Glutamatergic neuron (in vitro differentiated cells): ENCODE measurements around the gene BHLHE41. TPM values are rescaled to one million over a fixed set of nuclear protein-coding genes. Genes with fewer than 3 reads are reported as not detected.

ENCODE experiments used
- DNase-seq: peaks from one replicate; pipeline ENCODE4 v3.0.0; 2022
- H3K27ac Mint-ChIP-seq: one replicate; pipeline ENCODE4 v1.8.0; 2020; ENCODE audit warnings: mild to moderate bottlenecking, mixed read lengths, inconsistent platforms; ENCODE audit not compliant: unreplicated experiment
- H3K27me3 Mint-ChIP-seq: one replicate; pipeline ENCODE4 v1.8.0; 2020; ENCODE audit warnings: mild to moderate bottlenecking, moderate library complexity, mixed read lengths, inconsistent platforms; ENCODE audit not compliant: unreplicated experiment
- H3K36me3 Mint-ChIP-seq: one replicate; pipeline ENCODE4 v1.8.0; 2020; ENCODE audit warnings: mild to moderate bottlenecking, mixed read lengths, inconsistent platforms; ENCODE audit not compliant: unreplicated experiment
- H3K4me1 Mint-ChIP-seq: one replicate; pipeline ENCODE4 v1.8.0; 2020; ENCODE audit warnings: mild to moderate bottlenecking, low read depth, mixed read lengths, inconsistent platforms; ENCODE audit not compliant: unreplicated experiment
- H3K4me3 Mint-ChIP-seq: one replicate; pipeline ENCODE4 v1.8.0; 2020; ENCODE audit warnings: mild to moderate bottlenecking, mixed read lengths, inconsistent platforms; ENCODE audit not compliant: unreplicated experiment
- H3K9me3 Mint-ChIP-seq: one replicate; pipeline ENCODE4 v1.8.0; 2020; ENCODE audit warnings: mild to moderate bottlenecking, moderate library complexity, mixed read lengths, inconsistent platforms; ENCODE audit not compliant: unreplicated experiment
- CTCF ChIP-seq: fragments of 200-600 bp; sonication (generic); IDR thresholded peaks from one replicate; pipeline ENCODE4 v1.5.0; 2021; ENCODE audit not compliant: partially characterized antibody, unreplicated experiment
- total RNA-seq: library from RNA; stranded (reverse); fragmentation: NEBNext Ultra II Directional; extraction: Animal tissue kit (Norgen Biotek cat#: 25700); gene quantifications from one replicate; pipeline ENCODE4 v1.2.1, GENCODE V29; 2021; ENCODE audit not compliant: unreplicated experiment

BHLHE41 gene
- total RNA-seq, 1 donor from 2014 or later = 3.6 TPM

- no peak for TF ChIP-seq CTCF
- no peak for DNase-seq
- Mint-ChIP-seq H3K4me3 (no peak overlapping the region), H3K27ac (no peak overlapping the region), H3K27me3 (peaks cover 7% of the 10 kb centered on the region), H3K4me1 (no peaks in the 10 kb centered on the region), H3K36me3 (no peaks in the 10 kb centered on the region), H3K9me3 (no peaks in the 10 kb centered on the region)
Measured at GRCh38 chr12:26153421-26154154, 28.8 kb upstream of the BHLHE41 start.

- no peak overlapping the region for H3K27ac Mint-ChIP-seq
- no peak overlapping the region for H3K4me3 Mint-ChIP-seq
- no peak for TF ChIP-seq CTCF
- DNase-seq = no peak
- H3K36me3 Mint-ChIP-seq = no peaks in the 10 kb centered on the region
- no peaks in the 10 kb centered on the region for H3K9me3 Mint-ChIP-seq
- H3K27me3 Mint-ChIP-seq = peaks cover 5% of the 10 kb centered on the region
- H3K4me1 Mint-ChIP-seq = no peaks in the 10 kb centered on the region
Measured at GRCh38 chr12:26152507-26153102, 27.8 kb upstream of the BHLHE41 start.

GRCh38 chr12:26150736-26151450, 26.1 kb upstream of the BHLHE41 start:
- TF ChIP-seq CTCF = no peak
- no peak overlapping the region for H3K27ac Mint-ChIP-seq
- peaks cover 5% of the 10 kb centered on the region for H3K27me3 Mint-ChIP-seq
- no peak overlapping the region for H3K4me3 Mint-ChIP-seq
- no peaks in the 10 kb centered on the region for H3K36me3 Mint-ChIP-seq
- H3K9me3 Mint-ChIP-seq = no peaks in the 10 kb centered on the region
- no peak for DNase-seq
- no peaks in the 10 kb centered on the region for H3K4me1 Mint-ChIP-seq

- no peaks in the 10 kb centered on the region for H3K4me1 Mint-ChIP-seq
- H3K9me3 Mint-ChIP-seq = no peaks in the 10 kb centered on the region
- H3K27ac Mint-ChIP-seq = no peak overlapping the region
- no peaks in the 10 kb centered on the region for H3K36me3 Mint-ChIP-seq
- no peak for DNase-seq
- no peak for TF ChIP-seq CTCF
- H3K4me3 Mint-ChIP-seq = no peak overlapping the region
- peaks cover 5% of the 10 kb centered on the region for H3K27me3 Mint-ChIP-seq
Measured at GRCh38 chr12:26149968-26150500, 25.2 kb upstream of the BHLHE41 start.
